ENCODE measurements around the gene SIL1.
"Not testable (repeated sequence)": the region's sequence is repeated elsewhere in the genome, so short reads cannot be mapped to it uniquely, and the experiment has no call there.

SIL1 gene

DNA sequence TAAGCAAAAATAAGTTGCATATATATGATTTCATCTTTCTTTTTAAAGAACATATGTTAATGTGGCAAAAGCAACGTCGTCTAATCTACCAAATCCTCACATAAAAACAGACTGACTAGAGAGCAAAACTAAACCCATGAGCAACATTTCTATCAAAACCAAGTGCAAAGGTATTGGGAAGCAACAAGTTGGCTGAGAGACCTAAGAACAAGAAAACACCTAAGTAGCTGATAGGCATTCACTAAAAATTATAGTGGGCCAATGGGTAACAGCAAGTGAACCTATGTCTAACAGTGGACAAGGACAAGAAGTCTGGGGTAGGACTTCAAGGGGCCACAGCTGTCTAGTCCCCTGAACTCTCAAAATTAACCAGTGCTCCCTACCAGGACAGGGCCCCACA, 130.1 kb downstream of the SIL1 start:
- no peak for DNase-seq (ENCODE audit: low read depth)

DNA sequence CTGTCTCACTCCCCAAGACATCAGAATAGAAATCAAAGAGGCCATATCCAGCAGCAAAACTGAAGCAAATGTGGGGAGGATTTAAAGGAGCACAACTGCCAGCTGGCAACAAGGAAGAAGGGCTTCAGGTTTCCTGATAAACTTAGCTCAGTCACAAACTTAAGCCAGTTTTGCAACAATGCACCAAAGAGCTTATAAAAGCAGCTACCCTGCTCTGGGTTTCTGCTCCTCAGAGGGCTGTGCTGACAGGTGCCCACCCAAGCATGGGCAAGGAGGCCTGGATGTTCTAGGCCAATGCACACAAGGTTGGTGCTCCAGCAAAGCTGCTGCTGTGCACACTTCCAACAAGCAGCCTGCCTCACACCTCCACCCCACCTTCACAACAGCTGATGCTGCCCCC, 132.9 kb downstream of the SIL1 start:
- no peak for DNase-seq (ENCODE audit: low read depth)

DNA sequence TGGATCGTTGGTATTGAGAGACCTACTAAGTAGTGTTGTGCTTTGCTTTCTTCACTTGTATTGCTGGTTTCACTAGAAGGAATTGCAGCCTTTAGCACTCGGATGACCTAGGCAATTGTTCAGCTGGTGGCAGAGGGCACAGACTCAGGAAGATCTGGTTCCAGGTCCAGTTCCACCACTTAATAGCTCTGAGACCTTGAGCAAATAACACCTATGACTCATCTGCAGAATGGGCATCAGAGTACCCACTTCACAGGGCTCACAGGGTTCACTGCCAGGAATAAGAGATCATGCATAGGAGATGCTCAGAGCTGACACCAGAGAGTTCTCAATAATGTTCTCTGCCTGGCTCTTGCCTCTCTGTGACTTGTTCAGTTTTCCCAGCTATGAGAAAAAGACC, 133.6 kb downstream of the SIL1 start:
- no peak for DNase-seq (ENCODE audit: low read depth)

DNA sequence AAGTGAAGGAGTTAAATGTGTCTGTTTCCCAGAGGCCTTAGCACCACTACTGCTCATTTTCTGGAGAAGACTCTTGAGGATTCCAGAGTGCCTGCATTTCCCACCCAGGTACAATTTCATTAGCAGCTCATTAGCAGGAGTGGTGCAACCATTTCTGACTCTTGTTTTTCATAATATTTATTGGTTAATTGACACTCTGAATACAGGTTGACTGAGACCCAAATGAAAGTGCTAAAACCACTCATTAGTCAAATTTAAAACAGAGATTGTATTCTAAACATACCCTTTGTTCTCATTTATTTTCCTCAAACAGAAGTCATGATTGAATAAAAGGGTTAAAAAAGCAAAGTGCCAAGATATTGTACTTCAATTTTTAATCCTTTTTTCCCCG, 134.5 kb downstream of the SIL1 start:
- no peak for DNase-seq (ENCODE audit: low read depth)

DNA sequence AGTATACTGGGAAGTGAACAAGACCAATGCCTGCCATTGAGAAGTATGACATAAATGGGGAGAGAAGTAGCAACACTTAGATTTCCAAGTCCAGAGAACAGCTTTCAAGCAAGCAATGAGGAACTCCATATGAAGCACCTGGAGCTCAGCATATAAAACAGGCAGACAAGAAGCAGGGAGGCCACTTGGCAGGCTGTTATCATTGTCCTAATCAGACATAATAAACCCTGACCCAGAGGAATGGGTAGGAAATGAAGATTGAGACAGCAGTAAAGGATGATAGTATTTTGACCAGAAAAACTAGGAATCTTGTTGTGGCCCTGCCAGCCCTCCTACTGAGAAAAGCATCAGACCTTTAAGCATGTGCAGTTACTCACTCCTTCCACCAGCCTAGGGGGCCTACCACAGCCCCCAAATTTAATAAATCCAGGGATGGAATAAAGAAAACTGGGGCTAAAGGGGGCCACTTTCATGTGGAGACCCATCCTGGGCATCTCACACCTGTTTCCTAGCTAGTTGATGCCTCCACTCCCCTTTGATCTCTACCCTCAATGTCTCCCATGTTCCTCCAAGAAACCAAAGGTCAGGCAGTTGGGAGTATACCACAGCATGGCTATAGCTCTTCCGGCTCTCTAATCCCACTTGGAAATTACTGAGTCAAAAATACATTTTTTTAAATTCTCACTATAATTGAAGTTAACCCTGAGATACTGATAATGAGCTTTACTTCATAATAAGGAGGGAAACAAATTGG, 135.1 kb downstream of the SIL1 start:
- DNase-seq (ENCODE audit: low read depth): no peak

DNA sequence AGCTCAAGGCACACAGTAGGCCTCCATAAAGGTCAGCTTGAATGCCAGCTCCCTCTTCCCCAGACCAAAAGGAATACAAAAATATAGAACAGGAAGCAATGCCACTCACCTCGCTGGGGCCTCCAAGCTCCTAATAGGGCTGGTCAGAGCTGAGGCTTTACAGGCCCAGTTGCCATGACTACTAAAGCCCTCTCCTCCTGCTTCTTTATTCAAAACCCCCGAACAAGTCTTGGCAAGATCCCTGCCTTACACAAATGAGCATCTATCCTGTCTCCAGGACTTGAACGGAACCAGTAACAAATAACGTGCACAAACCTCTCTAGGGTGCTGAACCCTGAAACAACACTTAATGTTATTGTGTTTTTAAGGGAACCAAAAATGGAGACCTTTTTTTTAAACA, 136.3 kb downstream of the SIL1 start:
- no peak for DNase-seq (ENCODE audit: low read depth)

DNA sequence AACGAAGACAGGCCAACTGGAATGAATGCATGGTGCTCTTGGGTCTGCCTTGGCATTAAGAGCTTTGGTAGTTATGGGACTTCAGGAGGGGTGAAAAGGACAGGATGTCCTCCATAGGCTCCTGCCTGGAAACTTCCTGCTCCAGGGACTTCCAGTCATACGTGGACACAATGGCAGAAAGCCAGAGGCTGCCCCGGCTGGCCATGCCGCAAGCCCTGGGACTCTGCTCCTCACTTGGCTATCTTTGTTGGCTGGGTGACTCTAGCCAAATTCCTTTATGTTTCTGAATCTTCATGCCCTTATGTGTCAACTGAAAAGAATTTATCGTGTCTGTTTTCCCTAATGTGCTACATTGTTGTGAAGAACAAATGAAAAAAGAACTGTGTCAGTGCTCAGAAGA, 136.9 kb downstream of the SIL1 start:
- DNase-seq (ENCODE audit: low read depth): no peak

DNA sequence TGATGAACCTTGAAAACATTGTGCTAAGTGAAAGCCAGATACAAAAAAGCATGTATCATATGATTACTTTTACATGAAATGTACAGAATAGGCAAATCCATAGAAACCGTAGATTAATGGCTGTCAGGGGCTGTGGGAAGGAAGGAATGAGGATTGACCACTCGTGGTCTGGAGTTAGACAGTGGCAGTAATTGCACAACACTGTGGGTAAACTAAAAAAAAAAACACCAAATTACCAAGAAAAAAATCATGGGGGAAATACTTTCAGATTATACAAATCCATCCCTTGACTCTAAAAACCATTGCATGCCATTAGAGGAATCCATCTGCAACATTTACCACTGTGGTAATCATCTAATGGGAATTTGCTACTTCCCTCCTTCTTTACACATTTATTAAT, 140.0 kb downstream of the SIL1 start:
- DNase-seq (ENCODE audit: low read depth): no peak

DNA sequence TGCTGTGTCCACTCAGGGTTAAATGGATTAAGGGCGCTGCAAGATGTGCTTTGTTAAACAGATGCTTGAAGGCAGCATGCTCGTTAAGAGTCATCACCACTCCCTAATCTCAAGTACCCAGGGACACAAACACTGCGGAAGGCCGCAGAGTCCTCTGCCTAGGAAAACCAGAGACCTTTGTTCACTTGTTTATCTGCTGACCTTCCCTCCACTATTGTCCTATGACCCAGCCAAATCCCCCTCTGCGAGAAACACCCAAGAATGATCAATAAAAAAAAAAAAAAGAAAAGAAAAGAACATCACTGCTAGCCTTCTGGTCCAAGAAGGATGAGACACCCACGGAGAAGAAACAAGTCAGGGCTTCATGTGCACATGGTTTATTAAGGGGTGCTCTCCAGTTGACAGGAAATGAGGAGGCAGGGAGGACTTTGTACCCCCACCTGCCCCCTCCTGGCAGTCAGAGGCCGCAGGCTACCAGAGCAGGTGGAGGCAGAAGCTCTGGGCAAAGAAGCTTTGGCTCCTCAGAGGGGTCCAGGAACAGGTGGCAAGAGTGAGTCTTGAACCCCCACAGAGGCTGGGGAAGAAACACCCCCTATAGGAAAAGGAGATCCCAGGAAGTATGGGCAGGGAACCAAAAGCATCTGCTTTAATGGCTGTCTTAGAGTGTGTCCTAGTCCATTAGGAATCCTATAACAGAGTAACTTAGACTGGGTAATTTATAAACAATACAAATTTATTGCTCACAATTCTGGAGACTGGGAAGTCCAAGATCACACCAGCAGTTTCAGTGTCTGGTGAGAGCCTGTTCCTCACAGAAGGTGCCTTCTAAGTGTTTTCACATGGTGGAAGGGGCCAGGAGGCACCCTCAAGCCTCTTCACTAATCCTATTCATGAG, 140.9 kb downstream of the SIL1 start:
- not testable (repeated sequence) for DNase-seq (ENCODE audit: low read depth)

DNA sequence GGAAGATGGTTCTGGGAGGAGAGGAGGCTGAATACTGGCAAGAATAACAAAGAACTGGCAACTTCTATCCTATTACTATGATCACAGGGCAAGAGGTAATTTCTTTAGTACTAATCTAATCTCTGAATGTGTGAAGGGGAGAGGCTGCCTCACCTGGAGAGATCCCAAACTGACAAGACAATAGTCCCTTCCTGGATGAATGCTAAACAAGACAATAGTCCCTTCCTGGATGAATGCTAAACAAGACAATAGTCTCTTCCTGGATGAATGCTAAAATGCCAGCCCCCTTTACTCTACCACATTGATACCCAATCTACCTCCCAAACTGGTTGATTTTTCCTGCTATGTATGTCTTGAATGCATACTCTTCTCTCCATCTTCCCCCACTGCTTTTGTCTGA, 145.2 kb downstream of the SIL1 start:
- no peak for DNase-seq (ENCODE audit: low read depth)

DNA sequence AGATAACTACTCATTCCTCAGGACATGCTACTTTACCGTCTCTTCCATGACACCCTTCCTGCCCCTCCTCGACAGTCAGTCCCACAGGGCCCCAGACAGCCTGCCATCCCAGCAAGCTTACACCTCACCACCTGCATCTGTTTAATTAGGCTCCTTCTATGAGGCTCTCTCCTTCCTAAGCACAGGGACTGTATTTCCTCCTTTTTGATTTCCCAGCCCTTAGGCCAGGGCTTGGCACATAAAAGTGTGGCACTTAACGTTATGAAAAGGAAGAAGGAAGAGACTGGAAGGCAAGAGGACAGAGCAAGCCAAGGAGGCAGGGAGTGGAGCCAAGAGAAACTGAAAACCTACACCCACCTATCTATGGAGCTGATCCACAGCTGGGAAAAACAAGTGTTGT, 146.8 kb downstream of the SIL1 start:
- no peak for DNase-seq (ENCODE audit: low read depth)

DNA sequence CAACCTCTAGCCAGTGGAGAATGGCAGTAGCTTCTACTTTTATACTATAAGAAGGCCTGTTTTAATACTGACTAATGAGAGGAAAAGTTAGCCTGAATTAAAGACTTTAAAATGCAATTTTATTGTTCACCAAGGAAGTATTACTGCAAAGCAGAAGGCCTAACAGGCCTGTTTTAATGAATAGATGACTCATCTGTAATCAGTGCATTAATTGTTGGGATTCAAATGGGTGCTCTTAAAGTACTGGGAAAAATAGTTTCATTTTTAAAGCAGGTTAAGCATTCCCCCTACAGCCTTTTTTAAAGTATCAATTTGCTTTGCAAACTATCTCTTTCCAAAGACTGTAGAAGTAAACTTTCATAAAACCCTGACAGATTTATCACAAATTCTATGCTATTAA, 147.7 kb downstream of the SIL1 start:
- DNase-seq (ENCODE audit: low read depth): no peak

DNA sequence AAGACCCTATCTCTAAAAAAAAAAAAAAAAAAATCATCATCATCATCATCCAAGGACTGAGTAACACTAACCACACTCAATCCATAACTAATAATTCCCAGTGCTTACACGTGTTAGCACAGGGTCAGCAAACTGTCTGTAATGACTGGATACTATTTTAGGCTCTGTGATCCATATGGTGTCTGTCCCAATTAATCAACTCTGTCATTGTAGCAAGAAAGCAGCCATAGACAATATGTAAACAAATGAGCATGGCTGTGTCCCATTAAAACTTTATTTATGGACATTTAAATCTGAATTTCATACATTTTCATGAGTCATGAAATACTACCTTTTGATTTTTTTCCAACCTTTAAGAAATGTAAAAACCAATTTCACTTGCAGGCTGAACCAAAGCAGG, 148.4 kb downstream of the SIL1 start:
- no peak for DNase-seq (ENCODE audit: low read depth)

DNA sequence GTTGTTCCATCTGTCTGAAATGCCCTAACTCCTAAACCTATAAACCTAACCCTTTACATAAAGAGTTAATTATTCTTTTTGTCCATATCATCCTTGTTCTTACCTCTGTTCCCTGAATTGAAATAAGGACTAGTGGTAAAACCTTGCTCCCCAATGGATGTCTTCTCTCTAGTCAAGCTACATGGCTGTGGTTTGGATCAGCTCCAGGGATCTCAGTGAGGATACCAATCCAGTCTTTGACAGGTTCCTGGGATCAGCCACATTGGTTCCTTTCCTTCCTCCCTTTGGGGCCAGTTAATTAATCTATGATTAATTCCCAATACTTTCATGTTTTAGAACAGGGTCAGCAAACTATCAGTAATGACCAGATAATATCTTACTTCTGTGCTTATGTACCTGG, 151.6 kb downstream of the SIL1 start:
- no peak for DNase-seq (ENCODE audit: low read depth)

DNA sequence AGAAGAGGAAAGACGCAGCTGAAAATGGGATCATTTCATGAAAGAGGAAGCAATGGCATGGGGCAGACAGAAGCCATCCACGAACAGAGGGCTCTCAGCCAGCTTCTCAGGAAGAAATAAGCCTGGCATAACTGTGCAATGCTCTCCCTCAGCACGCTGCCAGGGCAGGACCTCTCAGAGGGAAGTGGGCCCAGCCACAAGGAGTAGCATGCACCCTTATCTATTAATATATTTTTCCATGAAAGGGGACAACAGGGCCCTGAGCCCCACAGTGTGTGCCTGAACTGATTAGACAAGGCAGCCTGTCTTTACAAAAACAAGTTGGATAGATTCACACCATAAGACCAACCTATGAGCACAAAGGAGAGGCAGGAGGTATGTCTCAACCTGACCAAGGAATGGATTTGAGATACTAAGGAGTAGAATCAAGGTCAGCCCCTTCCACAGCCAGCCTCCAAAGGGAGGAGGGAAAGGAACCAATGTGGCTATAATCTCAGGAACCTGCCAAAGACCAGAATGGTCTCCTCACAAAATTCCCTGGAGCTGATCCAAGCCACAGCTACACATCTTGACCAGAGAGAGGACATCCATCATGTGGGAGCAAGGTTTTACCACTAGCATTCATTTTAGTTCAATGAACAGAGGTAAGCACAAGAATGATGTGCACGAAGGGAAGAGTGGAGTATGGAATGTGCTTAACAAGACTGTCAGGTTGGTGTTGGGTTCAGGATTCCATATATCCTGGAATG, 154.8 kb downstream of the SIL1 start:
- no peak for DNase-seq (ENCODE audit: low read depth)

DNA sequence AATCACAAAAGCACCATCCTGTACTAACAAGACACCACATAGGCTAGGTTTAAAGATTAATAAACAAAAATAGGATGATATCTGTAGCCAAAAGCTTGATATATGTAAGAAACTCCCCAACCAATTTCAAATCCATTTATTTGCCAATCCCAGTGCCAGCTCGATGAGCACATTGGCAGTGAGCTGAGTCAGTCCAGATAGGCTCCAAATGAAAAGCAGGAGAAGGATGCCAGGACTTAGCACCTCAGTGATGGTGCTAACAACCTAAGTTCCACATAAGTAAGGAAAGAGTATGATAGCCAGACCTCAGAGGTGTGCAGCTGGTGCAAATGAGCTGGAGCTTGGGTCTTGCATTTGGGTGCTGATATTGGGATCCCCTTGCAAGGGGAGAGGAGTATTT, 158.1 kb downstream of the SIL1 start:
- DNase-seq (ENCODE audit: low read depth): no peak

DNA sequence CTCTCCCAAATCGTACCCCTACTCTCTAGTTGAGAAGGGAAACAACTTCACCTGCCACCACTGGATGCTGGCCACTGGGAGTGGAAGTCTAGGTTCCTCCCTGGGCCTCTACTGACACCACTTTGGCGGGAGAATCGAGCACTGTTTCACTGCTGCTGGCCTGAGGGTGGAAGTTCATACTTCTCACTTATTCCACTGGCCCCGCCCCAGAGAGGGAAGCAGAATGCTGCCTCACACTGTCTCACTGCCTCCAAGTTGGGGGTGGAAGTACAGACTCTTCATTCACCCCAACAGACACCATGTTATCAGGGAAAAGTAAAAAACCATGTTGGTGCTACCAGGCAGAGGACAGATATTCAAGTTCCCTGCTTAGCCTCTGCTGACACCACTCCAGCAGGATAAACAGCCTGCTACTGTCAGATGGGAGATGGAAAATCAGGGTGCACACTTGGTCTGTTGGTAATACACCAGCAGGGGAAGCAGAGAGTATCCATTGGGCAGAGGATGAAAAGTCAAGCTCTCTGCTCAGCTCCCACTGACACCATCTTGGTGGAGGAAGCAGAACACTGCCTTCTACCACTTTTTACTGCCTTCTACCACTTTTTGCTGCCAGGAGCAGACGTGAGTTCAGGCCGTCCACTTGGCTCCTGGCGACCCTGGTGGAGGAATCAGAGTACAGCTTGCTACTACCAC, 159.4 kb downstream of the SIL1 start:
- DNase-seq (ENCODE audit: low read depth): no peak

DNA sequence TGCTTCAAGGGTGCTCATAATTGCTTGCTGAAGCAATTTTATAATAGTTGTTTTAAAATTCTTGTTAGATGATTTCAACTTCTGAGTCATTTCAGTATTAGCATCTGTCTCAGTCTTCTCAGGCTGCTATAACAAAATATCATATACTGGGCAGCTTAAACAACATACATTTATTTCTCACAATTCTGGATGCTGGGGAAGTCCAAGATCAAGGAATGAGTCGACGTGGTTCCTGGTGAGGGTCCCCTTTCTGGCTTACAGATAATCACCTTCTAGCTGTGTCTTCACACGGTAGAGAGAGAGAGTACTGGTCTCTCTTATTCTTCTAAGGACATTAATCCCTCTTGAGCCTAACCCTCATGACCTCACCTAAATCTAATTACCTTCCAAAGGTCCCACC, 160.4 kb downstream of the SIL1 start:
- no peak for DNase-seq (ENCODE audit: low read depth)

DNA sequence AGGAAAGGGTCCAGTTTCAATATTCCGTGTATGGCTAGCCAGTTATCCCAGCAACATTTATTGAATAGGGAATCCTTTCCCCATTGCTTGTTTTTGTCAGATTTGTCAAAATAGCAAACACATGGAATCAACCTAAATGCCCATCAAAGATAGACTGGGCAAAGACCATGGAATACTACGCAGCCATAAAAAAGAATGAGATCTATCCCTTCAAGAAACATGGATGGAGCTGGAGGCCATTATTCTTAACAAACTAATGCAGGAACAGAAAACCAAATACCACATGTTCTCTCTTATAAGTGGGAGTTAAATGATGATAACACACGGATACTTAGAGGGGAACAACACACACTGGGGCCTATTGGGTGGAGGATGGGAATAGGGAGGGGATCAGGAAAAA, 161.8 kb downstream of the SIL1 start:
- DNase-seq (ENCODE audit: low read depth): not testable (repeated sequence)

DNA sequence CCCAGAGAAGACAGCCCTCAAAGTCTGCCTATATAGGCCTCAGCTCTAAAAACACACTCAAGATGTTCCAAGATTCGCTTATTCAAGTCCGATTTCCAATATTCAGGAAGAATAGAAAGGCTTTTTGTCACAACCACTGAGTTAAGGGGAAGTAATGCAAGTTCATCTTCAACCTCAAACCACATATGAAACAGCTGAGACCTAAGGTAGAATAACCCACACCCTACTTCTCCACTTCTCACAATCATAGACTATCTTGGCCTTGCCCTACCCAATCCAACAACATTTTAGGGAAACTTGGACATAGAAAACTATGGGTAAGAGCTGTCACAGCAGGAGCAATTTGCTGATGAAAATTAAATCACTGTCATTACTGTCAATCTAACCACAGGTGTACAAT, 171.0 kb downstream of the SIL1 start:
- DNase-seq (ENCODE audit: low read depth): no peak

DNA sequence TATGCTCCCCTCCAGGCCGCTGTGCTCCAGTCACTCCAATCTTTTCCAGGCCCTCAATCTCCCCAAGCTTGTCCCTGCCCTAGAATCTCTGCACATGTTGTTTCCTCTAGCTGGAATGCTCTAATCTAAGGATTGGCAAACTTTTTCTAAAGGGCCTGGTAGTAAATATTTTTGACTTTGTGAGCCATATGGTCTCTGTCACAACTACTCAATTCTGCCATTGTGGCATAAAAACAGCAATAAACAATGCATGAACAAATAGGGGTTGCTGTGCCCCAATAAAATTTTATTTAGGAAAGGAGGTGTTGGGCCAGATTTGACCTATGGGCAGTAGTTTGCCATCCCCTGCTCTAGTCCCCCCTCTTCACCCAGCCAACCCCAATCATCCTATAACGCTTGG, 172.5 kb downstream of the SIL1 start:
- no peak for DNase-seq (ENCODE audit: low read depth)

DNA sequence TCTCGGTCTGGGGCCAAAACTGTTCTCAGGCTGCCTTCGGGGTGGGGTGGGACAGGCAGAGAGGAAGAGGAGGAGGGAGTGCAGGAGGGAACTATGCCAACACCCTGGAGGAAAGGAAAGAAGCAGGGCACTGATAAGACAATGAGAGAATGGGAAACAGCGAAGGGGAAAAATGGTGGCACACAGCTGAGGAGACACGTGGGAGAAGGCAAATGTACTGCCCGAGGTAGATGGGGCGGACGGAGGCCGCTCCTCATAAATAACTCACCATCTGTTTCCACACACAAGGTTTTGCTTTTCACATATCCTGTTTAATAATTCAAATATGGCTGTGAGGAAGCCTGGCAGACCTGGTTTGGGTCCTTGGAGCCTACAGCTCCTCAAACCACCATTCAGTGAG, 174.9 kb downstream of the SIL1 start:
- DNase-seq (ENCODE audit: low read depth): no peak

Data from activated T-helper 1 cell treated with Interleukin-2 at 50 U/mL for 16 hours (primary cell).